ENCODE results near the gene MSH3. TPM values are rescaled to one million over a fixed set of nuclear protein-coding genes. Genes with fewer than 3 reads are reported as not detected.
"Not testable (repeated sequence)": the region's sequence is repeated elsewhere in the genome, so short reads cannot be mapped to it uniquely, and the experiment has no call there.

Gene MSH3
- total RNA-seq, 1 donor from 2014 or later: 39.1 TPM

GRCh38 chr5:80860924-80861613, 206.6 kb downstream of the MSH3 start:
- DNase-seq: no peak

- DNase-seq: no peak
These were observed 209.3 kb downstream of the MSH3 start for GRCh38 chr5:80863708-80864107.

DNA sequence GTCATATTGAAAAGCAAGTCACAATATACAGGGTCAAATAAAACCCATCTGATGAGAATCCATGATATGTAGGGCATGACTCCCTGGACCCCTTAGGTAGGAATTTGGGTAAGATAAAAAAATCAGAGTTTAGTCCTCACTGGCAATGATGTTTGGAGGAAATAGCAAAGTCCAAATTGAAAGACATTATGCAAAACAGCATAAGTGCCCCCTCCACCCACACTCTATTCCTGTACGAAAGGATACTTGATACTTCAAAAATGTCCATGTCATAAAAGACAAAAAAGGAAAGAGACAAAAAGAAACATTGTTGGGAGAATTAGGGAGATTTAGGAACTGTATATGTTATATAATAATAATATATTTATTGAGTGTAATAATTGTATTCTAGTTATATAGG, 209.7 kb downstream of the MSH3 start:
- DNase-seq: no peak

GRCh38 chr5:80864706-80865435, 210.4 kb downstream of the MSH3 start:
- no peak for DNase-seq

GRCh38 chr5:80865551-80865950, 211.1 kb downstream of the MSH3 start:
- DNase-seq: no peak

- no peak for DNase-seq
These were observed 211.9 kb downstream of the MSH3 start for GRCh38 chr5:80866371-80866770.

- DNase-seq: no peak
These were observed 212.8 kb downstream of the MSH3 start for GRCh38 chr5:80867233-80867632.

GRCh38 chr5:80870442-80870841, 216.0 kb downstream of the MSH3 start:
- no peak for DNase-seq

DNA sequence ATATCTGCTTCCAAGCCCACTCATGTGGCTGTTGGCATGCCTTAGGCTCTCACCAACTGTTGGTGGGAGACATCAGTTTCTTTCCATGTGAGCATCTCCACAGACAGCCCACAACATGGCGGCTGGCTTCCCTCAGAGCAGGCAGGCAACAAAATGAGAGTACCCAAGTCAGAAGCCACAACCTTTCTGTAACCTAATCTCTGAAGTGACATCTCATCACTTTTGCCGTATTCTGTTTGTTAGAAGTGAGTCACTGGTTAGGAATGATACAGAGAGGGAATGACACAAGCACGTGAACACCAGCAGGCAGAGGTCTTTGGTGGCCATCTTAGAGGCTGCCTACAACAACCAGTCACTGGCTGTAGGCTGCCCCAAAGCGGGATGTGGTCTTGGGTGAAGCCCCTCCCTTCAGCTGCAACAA, 217.1 kb downstream of the MSH3 start:
- DNase-seq: no peak

GRCh38 chr5:80874162-80874561, 219.7 kb downstream of the MSH3 start:
- no peak for DNase-seq

- DNase-seq: no peak
These were observed 223.1 kb downstream of the MSH3 start for GRCh38 chr5:80877592-80877991.

- DNase-seq: no peak
These were observed 227.3 kb downstream of the MSH3 start for GRCh38 chr5:80881726-80882125.

DNA sequence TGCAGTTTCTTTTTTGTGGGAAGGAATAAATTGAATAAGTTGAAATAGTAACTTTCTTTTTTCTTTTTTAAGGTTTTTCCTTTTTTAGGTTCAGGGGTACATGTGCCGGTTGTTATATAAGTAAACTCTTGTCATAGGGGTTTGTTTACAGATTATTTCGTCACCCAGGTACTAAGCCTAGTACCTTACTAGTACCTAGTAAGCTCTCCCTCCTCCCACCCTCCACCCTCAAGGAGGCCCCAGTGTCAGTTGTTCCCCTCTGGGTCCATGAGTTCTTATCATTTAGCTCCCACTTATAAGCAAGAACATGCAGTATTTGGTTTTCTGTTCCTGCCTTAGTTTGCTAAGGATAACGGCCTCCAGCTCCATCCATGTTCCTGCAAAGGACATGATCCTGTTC, 228.9 kb downstream of the MSH3 start:
- DNase-seq: not testable (repeated sequence)

- no peak for DNase-seq
These were observed 229.8 kb downstream of the MSH3 start for GRCh38 chr5:80884086-80884813.

GRCh38 chr5:80884929-80885328, 230.5 kb downstream of the MSH3 start:
- DNase-seq: no peak

DNA sequence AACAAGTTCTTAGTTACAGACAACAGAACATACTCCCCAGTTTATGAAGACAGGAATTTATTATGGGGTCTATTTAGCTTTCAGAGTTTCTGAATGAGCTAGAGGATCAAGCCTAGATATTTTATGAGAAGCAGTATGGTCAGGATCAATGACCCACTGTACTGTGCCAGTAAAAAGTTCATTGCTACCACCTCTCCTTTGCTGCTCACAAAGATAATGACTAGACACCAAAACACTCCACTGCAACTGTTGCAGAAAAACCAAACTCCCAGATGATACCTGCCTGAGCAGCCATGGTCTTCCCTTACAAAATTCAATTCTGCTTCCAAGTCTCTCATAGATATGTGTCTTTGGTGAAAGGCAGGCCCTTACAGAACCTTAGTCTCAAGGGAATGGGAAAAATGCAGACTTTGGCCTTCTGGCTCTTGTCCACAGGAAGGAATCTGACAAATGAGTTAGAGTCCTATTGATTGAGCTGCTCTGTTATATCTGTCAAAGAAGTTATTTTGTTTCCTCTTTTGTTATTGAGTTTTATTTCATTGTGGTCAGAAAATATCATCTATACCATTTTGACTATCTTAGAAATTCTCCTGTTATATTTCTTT, 231.0 kb downstream of the MSH3 start:
- DNase-seq: no peak

GRCh38 chr5:80894083-80894482, 239.6 kb downstream of the MSH3 start:
- DNase-seq: no peak

DNA sequence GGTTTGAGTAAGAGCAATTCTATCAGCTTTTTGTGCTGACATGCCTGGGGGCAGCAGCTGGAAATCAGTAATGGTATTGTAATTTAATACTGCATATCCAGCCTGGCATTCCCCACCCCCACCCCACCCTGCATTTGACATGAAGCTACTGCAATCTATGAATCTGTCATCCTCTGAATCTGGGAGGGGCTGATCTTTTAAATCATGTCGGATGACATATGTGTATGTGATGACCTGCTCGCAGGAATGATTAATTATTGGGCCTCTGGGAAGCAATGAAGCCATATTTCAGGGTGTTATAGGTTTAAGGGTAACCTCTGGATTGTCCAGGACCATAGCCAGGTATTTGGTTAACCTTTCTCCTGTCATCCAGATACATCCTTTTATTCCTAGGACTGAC, 241.1 kb downstream of the MSH3 start:
- no peak for DNase-seq

- not testable (repeated sequence) for DNase-seq
These were observed 248.2 kb downstream of the MSH3 start for GRCh38 chr5:80902624-80903023.

DNA sequence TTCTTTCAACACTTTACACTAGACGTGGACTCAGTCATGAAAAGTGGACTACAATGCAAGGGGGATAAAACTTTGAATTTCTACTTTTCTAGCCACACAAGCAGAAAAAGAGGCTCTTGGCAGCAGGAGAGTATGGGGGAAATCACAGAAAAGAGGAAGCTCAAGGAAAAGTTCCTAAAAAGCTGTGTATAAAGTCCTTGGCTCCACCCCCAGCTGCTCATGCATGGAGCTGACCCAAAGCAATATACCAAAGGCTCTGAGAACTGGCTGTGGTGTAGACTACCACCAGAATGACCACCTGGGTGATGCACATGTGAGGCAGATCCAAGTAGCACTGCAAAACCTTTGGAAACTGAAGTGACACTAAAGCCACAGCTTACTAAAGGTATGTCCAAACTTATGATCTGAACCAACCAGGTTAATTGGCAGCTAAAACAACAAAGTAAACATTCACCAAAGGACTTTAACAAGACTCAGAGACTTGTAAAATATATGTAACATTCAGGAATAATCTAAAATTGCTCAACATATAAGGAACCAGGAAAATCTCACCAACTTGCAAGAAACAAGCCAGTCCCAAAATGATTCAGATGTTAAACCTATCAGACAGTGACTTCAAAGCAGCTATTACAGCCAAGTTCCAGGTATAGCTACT, 250.2 kb downstream of the MSH3 start:
- no peak for DNase-seq

- DNase-seq: no peak
These were observed 251.0 kb downstream of the MSH3 start for GRCh38 chr5:80905405-80905804.

GRCh38 chr5:80912479-80912878, 258.0 kb downstream of the MSH3 start:
- no peak for DNase-seq

Measured in occipital lobe (tissue), 2 donors.